ENCODE data around the gene REXO5. TPM values are rescaled to one million over a fixed set of nuclear protein-coding genes. Genes with fewer than 3 reads are reported as not detected.

REXO5 gene
- total and polyA plus RNA-seq, 2 of the 13 experiments (the other 11 are each of a cell fraction or from before 2014, with no cell fraction given): 5.9 to 13.1 TPM

DNA sequence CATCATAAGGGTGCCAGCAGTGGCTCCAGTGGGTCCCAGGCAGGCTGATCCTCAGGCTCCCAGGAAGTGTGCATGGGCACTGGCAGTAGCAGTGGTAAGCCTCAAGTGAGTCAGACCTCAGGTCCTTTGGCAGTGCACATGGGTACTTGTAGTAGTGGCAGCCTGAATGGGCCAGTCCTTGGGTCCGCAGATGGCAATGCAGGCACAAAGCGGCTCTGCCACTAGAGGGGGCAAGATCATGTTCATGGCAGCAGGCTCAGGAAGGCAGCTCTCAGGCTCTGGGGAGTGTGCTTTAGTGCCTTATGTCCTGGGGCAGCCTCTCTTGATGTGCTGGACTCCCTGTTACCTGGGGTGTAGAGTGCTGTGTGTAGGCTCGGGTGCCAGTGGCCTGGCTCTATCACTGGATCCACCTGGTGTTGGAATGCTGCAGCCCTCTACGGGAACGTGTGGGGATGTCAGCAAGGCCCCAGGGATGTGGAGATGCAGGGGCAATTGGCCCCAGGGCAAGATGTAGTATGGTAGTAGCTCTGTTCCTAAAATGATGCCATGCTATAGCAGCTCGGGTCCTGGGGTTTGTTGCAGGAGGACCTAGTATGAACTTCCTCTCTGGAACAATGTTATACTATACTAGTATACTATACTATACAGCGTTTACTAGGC is 31.5 kb upstream of the REXO5 start (continued):
- TF ChIP-seq, protein P1, sequence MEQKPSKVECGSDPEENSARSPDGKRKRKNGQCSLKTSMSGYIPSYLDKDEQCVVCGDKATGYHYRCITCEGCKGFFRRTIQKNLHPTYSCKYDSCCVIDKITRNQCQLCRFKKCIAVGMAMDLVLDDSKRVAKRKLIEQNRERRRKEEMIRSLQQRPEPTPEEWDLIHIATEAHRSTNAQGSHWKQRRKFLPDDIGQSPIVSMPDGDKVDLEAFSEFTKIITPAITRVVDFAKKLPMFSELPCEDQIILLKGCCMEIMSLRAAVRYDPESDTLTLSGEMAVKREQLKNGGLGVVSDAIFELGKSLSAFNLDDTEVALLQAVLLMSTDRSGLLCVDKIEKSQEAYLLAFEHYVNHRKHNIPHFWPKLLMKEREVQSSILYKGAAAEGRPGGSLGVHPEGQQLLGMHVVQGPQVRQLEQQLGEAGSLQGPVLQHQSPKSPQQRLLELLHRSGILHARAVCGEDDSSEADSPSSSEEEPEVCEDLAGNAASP (CRISPR knock-in tag; IDR thresholded peaks at IDR 0.05; ENCODE audit: borderline replicate concordance): no peak
- no peak for TF ChIP-seq ZFP41 (CRISPR knock-in tag; IDR thresholded peaks at IDR 0.05; ENCODE audit: borderline replicate concordance)
- TF ChIP-seq, protein P2, sequence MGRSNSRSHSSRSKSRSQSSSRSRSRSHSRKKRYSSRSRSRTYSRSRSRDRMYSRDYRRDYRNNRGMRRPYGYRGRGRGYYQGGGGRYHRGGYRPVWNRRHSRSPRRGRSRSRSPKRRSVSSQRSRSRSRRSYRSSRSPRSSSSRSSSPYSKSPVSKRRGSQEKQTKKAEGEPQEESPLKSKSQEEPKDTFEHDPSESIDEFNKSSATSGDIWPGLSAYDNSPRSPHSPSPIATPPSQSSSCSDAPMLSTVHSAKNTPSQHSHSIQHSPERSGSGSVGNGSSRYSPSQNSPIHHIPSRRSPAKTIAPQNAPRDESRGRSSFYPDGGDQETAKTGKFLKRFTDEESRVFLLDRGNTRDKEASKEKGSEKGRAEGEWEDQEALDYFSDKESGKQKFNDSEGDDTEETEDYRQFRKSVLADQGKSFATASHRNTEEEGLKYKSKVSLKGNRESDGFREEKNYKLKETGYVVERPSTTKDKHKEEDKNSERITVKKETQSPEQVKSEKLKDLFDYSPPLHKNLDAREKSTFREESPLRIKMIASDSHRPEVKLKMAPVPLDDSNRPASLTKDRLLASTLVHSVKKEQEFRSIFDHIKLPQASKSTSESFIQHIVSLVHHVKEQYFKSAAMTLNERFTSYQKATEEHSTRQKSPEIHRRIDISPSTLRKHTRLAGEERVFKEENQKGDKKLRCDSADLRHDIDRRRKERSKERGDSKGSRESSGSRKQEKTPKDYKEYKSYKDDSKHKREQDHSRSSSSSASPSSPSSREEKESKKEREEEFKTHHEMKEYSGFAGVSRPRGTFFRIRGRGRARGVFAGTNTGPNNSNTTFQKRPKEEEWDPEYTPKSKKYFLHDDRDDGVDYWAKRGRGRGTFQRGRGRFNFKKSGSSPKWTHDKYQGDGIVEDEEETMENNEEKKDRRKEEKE (IDR thresholded peaks at IDR 0.05): no peak
- TF ChIP-seq NFYC (CRISPR knock-in tag; IDR thresholded peaks at IDR 0.05): no peak
- TF ChIP-seq ZMYM2 (CRISPR knock-in tag; IDR thresholded peaks at IDR 0.05): no peak
- TF ChIP-seq STAT5B (CRISPR knock-in tag; IDR thresholded peaks at IDR 0.05): no peak
- TF ChIP-seq YEATS2 (CRISPR knock-in tag; IDR thresholded peaks at IDR 0.05; ENCODE audit: borderline replicate concordance): no peak
- TF ChIP-seq ZC3H13 (CRISPR knock-in tag; IDR thresholded peaks at IDR 0.05): no peak
- no peak for TF ChIP-seq ZBTB20 (CRISPR knock-in tag; IDR thresholded peaks at IDR 0.05; ENCODE audit: borderline replicate concordance, low read depth)
- TF ChIP-seq SOX13 (IDR thresholded peaks at IDR 0.05): no peak
- no peak for TF ChIP-seq SOX13 (CRISPR knock-in tag; conservative IDR thresholded peaks at IDR 0.05 in 1 of 2, IDR thresholded peaks at IDR 0.05 in 1 of 2)
- TF ChIP-seq ATF7 (IDR thresholded peaks at IDR 0.05): no peak
- TF ChIP-seq ATF7 (CRISPR knock-in tag; IDR thresholded peaks at IDR 0.05): no peak
- TF ChIP-seq, protein P3, sequence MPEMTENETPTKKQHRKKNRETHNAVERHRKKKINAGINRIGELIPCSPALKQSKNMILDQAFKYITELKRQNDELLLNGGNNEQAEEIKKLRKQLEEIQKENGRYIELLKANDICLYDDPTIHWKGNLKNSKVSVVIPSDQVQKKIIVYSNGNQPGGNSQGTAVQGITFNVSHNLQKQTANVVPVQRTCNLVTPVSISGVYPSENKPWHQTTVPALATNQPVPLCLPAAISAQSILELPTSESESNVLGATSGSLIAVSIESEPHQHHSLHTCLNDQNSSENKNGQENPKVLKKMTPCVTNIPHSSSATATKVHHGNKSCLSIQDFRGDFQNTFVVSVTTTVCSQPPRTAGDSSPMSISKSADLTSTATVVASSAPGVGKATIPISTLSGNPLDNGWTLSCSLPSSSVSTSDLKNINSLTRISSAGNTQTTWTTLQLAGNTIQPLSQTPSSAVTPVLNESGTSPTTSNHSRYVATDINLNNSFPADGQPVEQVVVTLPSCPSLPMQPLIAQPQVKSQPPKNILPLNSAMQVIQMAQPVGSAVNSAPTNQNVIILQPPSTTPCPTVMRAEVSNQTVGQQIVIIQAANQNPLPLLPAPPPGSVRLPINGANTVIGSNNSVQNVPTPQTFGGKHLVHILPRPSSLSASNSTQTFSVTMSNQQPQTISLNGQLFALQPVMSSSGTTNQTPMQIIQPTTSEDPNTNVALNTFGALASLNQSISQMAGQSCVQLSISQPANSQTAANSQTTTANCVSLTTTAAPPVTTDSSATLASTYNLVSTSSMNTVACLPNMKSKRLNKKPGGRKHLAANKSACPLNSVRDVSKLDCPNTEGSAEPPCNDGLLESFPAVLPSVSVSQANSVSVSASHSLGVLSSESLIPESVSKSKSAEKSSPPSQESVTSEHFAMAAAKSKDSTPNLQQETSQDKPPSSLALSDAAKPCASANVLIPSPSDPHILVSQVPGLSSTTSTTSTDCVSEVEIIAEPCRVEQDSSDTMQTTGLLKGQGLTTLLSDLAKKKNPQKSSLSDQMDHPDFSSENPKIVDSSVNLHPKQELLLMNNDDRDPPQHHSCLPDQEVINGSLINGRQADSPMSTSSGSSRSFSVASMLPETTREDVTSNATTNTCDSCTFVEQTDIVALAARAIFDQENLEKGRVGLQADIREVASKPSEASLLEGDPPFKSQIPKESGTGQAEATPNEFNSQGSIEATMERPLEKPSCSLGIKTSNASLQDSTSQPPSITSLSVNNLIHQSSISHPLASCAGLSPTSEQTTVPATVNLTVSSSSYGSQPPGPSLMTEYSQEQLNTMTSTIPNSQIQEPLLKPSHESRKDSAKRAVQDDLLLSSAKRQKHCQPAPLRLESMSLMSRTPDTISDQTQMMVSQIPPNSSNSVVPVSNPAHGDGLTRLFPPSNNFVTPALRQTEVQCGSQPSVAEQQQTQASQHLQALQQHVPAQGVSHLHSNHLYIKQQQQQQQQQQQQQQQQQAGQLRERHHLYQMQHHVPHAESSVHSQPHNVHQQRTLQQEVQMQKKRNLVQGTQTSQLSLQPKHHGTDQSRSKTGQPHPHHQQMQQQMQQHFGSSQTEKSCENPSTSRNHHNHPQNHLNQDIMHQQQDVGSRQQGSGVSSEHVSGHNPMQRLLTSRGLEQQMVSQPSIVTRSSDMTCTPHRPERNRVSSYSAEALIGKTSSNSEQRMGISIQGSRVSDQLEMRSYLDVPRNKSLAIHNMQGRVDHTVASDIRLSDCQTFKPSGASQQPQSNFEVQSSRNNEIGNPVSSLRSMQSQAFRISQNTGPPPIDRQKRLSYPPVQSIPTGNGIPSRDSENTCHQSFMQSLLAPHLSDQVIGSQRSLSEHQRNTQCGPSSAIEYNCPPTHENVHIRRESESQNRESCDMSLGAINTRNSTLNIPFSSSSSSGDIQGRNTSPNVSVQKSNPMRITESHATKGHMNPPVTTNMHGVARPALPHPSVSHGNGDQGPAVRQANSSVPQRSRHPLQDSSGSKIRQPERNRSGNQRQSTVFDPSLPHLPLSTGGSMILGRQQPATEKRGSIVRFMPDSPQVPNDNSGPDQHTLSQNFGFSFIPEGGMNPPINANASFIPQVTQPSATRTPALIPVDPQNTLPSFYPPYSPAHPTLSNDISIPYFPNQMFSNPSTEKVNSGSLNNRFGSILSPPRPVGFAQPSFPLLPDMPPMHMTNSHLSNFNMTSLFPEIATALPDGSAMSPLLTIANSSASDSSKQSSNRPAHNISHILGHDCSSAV (CRISPR knock-in tag; IDR thresholded peaks at IDR 0.05; ENCODE audit: borderline replicate concordance): no peak
- TF ChIP-seq ZFP36L2 (CRISPR knock-in tag; IDR thresholded peaks at IDR 0.05): no peak
- peak; percentile 40; the same call in 1 of the 2 replicates for TF ChIP-seq SAP130 (CRISPR knock-in tag; IDR thresholded peaks at IDR 0.05; ENCODE audit: low read depth)
- no peak for TF ChIP-seq ZNF589 (CRISPR knock-in tag; conservative IDR thresholded peaks at IDR 0.05)
- TF ChIP-seq ZNF354B (CRISPR knock-in tag; IDR thresholded peaks at IDR 0.05): no peak
- no peak for TF ChIP-seq NFYB (CRISPR knock-in tag; IDR thresholded peaks at IDR 0.05)

All from HepG2 (cell line).